K562 (cell line): ENCODE measurements around the gene LY6G6D. TPM values are rescaled to one million over a fixed set of nuclear protein-coding genes. Genes with fewer than 3 reads are reported as not detected.
A peak's percentile ranks its signal among the peaks of the same experiment; 100 is the strongest.

ENCODE experiments used
- DMBX1 ChIP-seq: fragments of 250-450 bp; sonication (Bioruptor Pico); IDR thresholded peaks from 2 replicates; pipeline ENCODE4 v1.8.0; 2022; ENCODE audit warnings: inconsistent platforms, mild to moderate bottlenecking, moderate library complexity, borderline replicate concordance
- E2F8 ChIP-seq: fragments of 450-650 bp; IDR thresholded peaks from 2 replicates; pipeline ENCODE4 v1.7.1; 2018; ENCODE audit warnings: mild to moderate bottlenecking, low read depth; ENCODE audit not compliant: partially characterized antibody
- ETS2 ChIP-seq: IDR thresholded peaks from 2 replicates; pipeline ENCODE4 v1.6.1; 2016; ENCODE audit warnings: borderline replicate concordance, missing genetic modification characterization, mild to moderate bottlenecking, moderate library complexity, missing compliant biosample characterization; ENCODE audit not compliant: poor library complexity, severe bottlenecking
- FUS ChIP-seq: fragments of 200-400 bp; formaldehyde crosslinking; optimal IDR thresholded peaks from 2 replicates; pipeline ENCODE3; 2017; ENCODE audit warnings: low read depth, low read length
- JUNB ChIP-seq: fragments of 450-650 bp; formaldehyde crosslinking; conservative IDR thresholded peaks from 2 replicates; pipeline ENCODE4 v1.4.0; 2020; ENCODE audit warnings: mild to moderate bottlenecking
- PTBP1 ChIP-seq: fragments of 200-400 bp; formaldehyde crosslinking; IDR thresholded peaks from 2 replicates; pipeline ENCODE4 v1.6.1; 2017; ENCODE audit warnings: low read depth, low read length
- PTTG1 ChIP-seq: fragments of 450-650 bp; IDR thresholded peaks from 2 replicates; pipeline ENCODE4 v1.6.1; 2016; ENCODE audit warnings: low read depth, mild to moderate bottlenecking, missing genetic modification characterization, missing compliant biosample characterization
- RCOR1 ChIP-seq, 2 experiments: IDR thresholded peaks; 2 replicates each; pipeline ENCODE4 v1.6.1; 2012; ENCODE audit warnings: low read depth in 2 of 2, low read length in 2 of 2, borderline replicate concordance in 1 of 2, improper control_type of control experiment in 1 of 2
- TAF1 ChIP-seq: IDR thresholded peaks from 2 replicates; pipeline ENCODE4 v1.6.1; 2011; ENCODE audit warnings: mild to moderate bottlenecking, low read length, moderate library complexity; ENCODE audit not compliant: insufficient read depth, control insufficient read depth, severe bottlenecking; ENCODE audit errors: extremely low read depth
- TAL1 ChIP-seq: fragments of 450-650 bp; IDR thresholded peaks from 2 replicates; pipeline ENCODE4 v1.6.1; 2016; ENCODE audit warnings: mild to moderate bottlenecking
- TARDBP ChIP-seq: fragments of 450-650 bp; IDR thresholded peaks from 2 replicates; pipeline ENCODE4 v1.6.1; 2016
- USF1 ChIP-seq: sonication (generic); formaldehyde crosslinking; IDR thresholded peaks from 2 replicates; pipeline ENCODE4 v1.9.0; 2022; ENCODE audit warnings: mild to moderate bottlenecking, missing genetic modification reagents
- YY1 ChIP-seq, 3 experiments: IDR thresholded peaks; 2 replicates each; pipeline ENCODE4 v1.6.1; 2011; ENCODE audit warnings: low read length in 2 of 3, mild to moderate bottlenecking in 2 of 3, moderate library complexity in 2 of 3, borderline replicate concordance in 1 of 3, control low read depth in 1 of 3, low read depth in 1 of 3; ENCODE audit not compliant: insufficient read depth in 3 of 3, insufficient replicate concordance in 2 of 3, control insufficient read depth in 1 of 3, insufficient read length in 1 of 3; ENCODE audit errors: extremely low read depth in 1 of 3
- ZNF24 ChIP-seq: fragments of 450-650 bp; IDR thresholded peaks from 2 replicates; pipeline ENCODE4 v1.6.1; 2016
- polyA plus RNA-seq, 8 experiments: library from polyadenylated mRNA; depleted of rRNA in 4 of 8; stranded (reverse) in 5 of 8; unstranded in 3 of 8; fragments of >200 nt; fragmentation: Nextera tagmentation in 2 of 8; fragmentation: Illumina TruSeq in 1 of 8; extraction: Ambion mirVana in 2 of 8; extraction: Trizol in 1 of 8; gene quantifications; 2 replicates each; pipeline versions ENCODE4 v1.2.1 to v1.2.3, GENCODE V29; 2011 to 2014; ENCODE audit warnings: inconsistent platforms in 1 of 8, missing spikeins in 1 of 8
- total RNA-seq, 7 experiments: library from RNA; depleted of rRNA in 6 of 7; stranded (reverse); fragments of >200 nt in 6 of 7; fragmentation: Illumina TruSeq in 2 of 7; extraction: Trizol in 2 of 7; gene quantifications; 2 replicates each; pipeline versions ENCODE4 v1.2.1 to v1.2.3, GENCODE V29; 2011 to 2021; ENCODE audit warnings: low replicate concordance in 1 of 7
- TF ChIP-seq, protein P1 (sequence below): fragments of 250-450 bp; sonication (Bioruptor Pico); IDR thresholded peaks from 2 replicates; pipeline ENCODE4 v1.4.0; 2020
- TF ChIP-seq, protein P2 (sequence below): fragments of 250-450 bp; sonication (Bioruptor Pico); IDR thresholded peaks from 2 replicates; pipeline ENCODE4 v1.4.0; 2020; ENCODE audit warnings: borderline replicate concordance

Gene LY6G6D
- total and polyA plus RNA-seq, 9 of the 15 experiments (the other 6 are each of a cell fraction or from before 2014, with no cell fraction given), result 0.30 to 0.38 TPM; not detected in 7

DNA sequence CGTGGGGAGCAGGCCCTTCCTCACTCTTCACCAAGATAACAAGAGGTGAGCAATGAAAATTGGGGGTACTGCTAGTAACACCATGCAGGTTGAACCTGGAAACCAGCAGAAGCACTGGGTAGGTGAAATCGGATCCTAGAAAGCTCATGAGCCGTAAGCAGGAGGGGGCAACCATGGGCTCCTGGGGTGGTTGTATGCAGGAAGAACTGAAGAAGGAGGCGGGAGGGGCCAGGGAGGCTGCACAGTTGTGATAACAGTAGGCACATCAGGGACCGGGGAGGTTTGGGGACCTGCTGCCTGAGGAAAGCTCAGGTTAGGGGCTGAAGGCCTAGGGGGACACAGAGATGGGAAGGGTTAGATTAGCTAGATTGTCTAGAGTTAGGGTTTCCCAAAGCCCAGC, 28.7 kb upstream of the LY6G6D start (continued):
- TF ChIP-seq, protein P1, sequence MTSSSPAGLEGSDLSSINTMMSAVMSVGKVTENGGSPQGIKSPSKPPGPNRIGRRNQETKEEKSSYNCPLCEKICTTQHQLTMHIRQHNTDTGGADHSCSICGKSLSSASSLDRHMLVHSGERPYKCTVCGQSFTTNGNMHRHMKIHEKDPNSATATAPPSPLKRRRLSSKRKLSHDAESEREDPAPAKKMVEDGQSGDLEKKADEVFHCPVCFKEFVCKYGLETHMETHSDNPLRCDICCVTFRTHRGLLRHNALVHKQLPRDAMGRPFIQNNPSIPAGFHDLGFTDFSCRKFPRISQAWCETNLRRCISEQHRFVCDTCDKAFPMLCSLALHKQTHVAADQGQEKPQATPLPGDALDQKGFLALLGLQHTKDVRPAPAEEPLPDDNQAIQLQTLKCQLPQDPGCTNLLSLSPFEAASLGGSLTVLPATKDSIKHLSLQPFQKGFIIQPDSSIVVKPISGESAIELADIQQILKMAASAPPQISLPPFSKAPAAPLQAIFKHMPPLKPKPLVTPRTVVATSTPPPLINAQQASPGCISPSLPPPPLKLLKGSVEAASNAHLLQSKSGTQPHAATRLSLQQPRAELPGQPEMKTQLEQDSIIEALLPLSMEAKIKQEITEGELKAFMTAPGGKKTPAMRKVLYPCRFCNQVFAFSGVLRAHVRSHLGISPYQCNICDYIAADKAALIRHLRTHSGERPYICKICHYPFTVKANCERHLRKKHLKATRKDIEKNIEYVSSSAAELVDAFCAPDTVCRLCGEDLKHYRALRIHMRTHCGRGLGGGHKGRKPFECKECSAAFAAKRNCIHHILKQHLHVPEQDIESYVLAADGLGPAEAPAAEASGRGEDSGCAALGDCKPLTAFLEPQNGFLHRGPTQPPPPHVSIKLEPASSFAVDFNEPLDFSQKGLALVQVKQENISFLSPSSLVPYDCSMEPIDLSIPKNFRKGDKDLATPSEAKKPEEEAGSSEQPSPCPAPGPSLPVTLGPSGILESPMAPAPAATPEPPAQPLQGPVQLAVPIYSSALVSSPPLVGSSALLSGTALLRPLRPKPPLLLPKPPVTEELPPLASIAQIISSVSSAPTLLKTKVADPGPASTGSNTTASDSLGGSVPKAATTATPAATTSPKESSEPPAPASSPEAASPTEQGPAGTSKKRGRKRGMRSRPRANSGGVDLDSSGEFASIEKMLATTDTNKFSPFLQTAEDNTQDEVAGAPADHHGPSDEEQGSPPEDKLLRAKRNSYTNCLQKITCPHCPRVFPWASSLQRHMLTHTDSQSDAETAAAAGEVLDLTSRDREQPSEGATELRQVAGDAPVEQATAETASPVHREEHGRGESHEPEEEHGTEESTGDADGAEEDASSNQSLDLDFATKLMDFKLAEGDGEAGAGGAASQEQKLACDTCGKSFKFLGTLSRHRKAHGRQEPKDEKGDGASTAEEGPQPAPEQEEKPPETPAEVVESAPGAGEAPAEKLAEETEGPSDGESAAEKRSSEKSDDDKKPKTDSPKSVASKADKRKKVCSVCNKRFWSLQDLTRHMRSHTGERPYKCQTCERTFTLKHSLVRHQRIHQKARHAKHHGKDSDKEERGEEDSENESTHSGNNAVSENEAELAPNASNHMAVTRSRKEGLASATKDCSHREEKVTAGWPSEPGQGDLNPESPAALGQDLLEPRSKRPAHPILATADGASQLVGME, result 0 out of 2 replicates have a peak, but pooled peaks have one; percentile 64
- TF ChIP-seq, protein P2, sequence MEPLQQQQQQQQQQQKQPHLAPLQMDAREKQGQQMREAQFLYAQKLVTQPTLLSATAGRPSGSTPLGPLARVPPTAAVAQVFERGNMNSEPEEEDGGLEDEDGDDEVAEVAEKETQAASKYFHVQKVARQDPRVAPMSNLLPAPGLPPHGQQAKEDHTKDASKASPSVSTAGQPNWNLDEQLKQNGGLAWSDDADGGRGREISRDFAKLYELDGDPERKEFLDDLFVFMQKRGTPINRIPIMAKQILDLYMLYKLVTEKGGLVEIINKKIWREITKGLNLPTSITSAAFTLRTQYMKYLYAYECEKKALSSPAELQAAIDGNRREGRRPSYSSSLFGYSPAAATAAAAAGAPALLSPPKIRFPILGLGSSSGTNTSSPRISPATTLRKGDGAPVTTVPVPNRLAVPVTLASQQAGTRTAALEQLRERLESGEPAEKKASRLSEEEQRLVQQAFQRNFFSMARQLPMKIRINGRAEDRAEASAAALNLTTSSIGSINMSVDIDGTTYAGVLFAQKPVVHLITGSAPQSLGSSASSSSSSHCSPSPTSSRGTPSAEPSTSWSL (CRISPR knock-in tag), result 0 out of 2 replicates have a peak, but pooled peaks have one; percentile 15
- peak; percentile 1 for TF ChIP-seq TAF1
- TF ChIP-seq TARDBP, result no peak
- no peak for TF ChIP-seq PTBP1
- 0 out of 2 replicates have a peak, but pooled peaks have one; percentile 29 for TF ChIP-seq USF1 (CRISPR knock-in tag)
- TF ChIP-seq RCOR1 (IDR thresholded peaks at IDR 0.05; ENCODE audit: borderline replicate concordance in 1 of 2, low read depth in 2 of 2, low read length in 2 of 2), result peak in 1 of 2 experiments; percentile 64; a peak in 2 of 4 replicates
- no peak for TF ChIP-seq PTTG1 (tag)
- 0 out of 2 replicates have a peak, but pooled peaks have one; percentile 52 for TF ChIP-seq DMBX1
- no peak for TF ChIP-seq FUS
- TF ChIP-seq YY1 (IDR thresholded peaks at IDR 0.05; ENCODE audit: borderline replicate concordance in 1 of 3, control insufficient read depth in 1 of 3, extremely low read depth in 1 of 3, insufficient read depth in 3 of 3, insufficient read length in 1 of 3, insufficient replicate concordance in 2 of 3, low read depth in 1 of 3, low read length in 2 of 3), result peak in 1 of 3 experiments; percentile 41
- TF ChIP-seq ZNF24, result 0 out of 2 replicates have a peak, but pooled peaks have one; percentile 14
- no peak for TF ChIP-seq JUNB (CRISPR knock-in tag)
- TF ChIP-seq TAL1, result peak; percentile 67; the same call in 1 of the 2 replicates
- no peak for TF ChIP-seq ETS2
- no peak for TF ChIP-seq E2F8
